ENCODE data around the gene GATA1.
A peak's percentile ranks its signal among the peaks of the same experiment; 100 is the strongest.

GATA1 gene

DNA sequence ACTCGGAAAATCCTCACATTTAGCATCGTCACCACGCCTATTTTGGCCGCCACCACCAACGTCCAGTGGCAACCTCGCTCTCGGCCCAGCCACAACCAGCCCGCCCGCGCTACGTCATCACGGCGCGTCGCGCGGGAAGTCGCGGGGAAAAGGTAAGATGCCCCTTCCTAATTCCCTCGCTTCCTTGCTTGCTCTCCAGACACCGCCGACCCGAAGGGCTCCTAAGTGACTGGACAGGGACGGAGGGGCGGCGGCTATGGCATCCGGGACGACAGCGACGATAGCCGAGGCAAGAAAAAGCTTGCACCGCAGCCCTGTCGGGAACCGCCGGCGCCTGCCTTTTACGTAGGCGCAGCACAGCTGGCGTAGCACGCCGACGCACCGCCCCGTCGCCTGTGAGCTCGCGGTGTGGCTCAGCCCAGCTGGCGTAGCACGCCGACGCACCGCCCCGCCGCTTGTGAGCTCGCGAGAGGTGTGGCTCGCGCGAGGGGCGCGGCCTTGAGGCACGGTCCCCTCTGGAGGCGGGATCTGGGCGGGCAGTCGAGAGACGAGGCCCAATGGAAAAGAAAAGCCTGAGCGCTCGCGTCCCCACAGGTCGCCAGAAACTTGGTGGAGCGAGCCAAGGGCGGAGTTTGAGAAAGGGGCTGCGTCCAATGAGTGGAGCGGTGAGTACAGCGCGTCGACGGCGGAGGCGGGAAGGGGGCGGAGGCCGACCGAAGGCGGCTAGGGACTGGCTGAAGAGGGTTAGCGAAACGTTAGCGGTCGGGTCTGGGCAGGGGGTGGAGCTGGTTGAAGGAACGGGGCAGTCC, 15.1 kb downstream of the GATA1 start, which contains the start of gene HDAC6:
HDAC6 (plus strand) TSS at position 788 of the 809 bp plus-strand sequence. CDS start 626 bp downstream, outside the sequence.
- Histone ChIP-seq H2BK120ac (ENCODE audit: low read depth, low read length) (no peak within 1 kb of the TSS), H3K79me1 (ENCODE audit: low read depth, low read length) (no peaks in the 10 kb centered on the region), H3K23ac (ENCODE audit: low read depth, low read length, poor library complexity) (peak within 1 kb of the TSS; percentile 97), H3K9ac (ENCODE audit: low read depth, low read length, poor library complexity) (peak within 1 kb of the TSS; percentile 92), H3K36me3 (replicated peaks in 1 of 2; ENCODE audit: control insufficient read depth in 2 of 2, insufficient read depth in 2 of 2, low read length in 2 of 2) (peaks cover 10 to 28% of the 10 kb centered on the region in 2 donors), H2AK5ac (ENCODE audit: low read depth, low read length) (no peak within 1 kb of the TSS), H3K27me3 (ENCODE audit: control insufficient read depth in 3 of 3, insufficient read depth in 3 of 3, low read depth in 1 of 3, low read length in 3 of 3) (no peaks in the 10 kb centered on the region), H3K18ac (ENCODE audit: low read length) (peak within 1 kb of the TSS; percentile 96), H4K8ac (ENCODE audit: low read depth, low read length) (peak within 1 kb of the TSS; percentile 98), H2AFZ (ENCODE audit: low read length) (peak within 1 kb of the TSS; percentile 93), H3K14ac (ENCODE audit: low read length) (no peak within 1 kb of the TSS), H2BK15ac (ENCODE audit: low read length) (no peak within 1 kb of the TSS), H3K4me1 (ENCODE audit: control insufficient read depth in 2 of 2, insufficient read depth in 1 of 2, low read depth in 1 of 2, low read length in 2 of 2) (peaks cover 5 to 8% of the 10 kb centered on the region in 2 donors), H2BK5ac (ENCODE audit: low read length) (no peak within 1 kb of the TSS), H3K4ac (ENCODE audit: low read length) (no peak within 1 kb of the TSS), H2BK12ac (ENCODE audit: low read length) (no peak within 1 kb of the TSS), H3K9me3 (replicated peaks in 1 of 2; ENCODE audit: control insufficient read depth in 2 of 2, insufficient read depth in 1 of 2, low read depth in 1 of 2, low read length in 2 of 2) (no peaks in the 10 kb centered on the region), H3K27ac (replicated peaks; ENCODE audit: low read length) (peak within 1 kb of the TSS; percentile 97), H3K4me3 (ENCODE audit: low read length in 2 of 2) (peak within 1 kb of the TSS; percentile 74 to 95), H3K4me2 (ENCODE audit: insufficient read depth, low read length, poor library complexity, severe bottlenecking) (peak within 1 kb of the TSS; percentile 73), H4K91ac (ENCODE audit: low read depth, low read length, poor library complexity) (no peak within 1 kb of the TSS)
- peak; percentile 96 for DNase-seq (ENCODE audit: low spot score)
- no CpG with 5 or more reads among the region's 89 CpGs for WGBS, 2 donors (ENCODE audit: extremely low coverage in 2 of 2, insufficient read length in 2 of 2, insufficient replicate concordance in 1 of 2)

DNA sequence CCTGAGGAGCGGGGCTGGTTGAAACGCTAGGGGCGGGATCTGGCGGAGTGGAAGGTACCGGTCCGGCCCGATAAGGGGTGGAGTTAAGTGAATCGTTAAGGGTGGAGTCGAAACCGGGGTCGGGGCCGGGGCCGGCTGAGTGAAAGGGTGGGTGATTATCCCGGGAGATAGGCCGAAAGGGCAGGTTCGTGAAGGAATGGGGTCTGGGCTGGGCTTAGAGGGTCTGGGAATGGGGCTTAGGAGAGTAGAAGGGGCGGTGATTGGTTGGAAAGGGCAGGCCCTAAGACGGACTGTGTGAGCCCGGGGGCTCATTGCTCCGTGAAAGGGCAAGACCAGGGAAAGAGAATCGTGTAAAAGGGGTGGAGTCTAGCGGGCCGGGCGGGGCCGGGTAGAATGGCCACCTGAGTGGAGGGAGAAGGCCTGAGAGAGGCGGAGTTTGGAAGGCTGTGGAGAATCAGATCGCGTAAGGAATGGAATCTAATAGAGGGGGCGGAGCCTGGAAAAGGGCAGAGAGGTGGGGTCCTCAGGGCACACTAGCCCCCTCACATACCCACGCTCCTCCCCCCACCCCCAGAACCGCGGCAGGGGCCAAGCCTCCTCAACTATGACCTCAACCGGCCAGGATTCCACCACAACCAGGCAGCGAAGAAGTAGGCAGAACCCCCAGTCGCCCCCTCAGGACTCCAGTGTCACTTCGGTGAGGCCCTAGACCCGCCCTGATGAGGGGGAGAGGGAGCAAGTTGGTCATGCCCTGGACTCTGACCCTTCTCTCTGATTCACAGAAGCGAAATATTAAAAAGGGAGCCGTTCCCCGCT, 15.9 kb downstream of the GATA1 start:
- Histone ChIP-seq H3K23ac (ENCODE audit: low read depth, low read length, poor library complexity) (no peak overlapping the region), H3K27me3 (ENCODE audit: control insufficient read depth in 3 of 3, insufficient read depth in 3 of 3, low read depth in 1 of 3, low read length in 3 of 3) (no peaks in the 10 kb centered on the region), H2BK5ac (ENCODE audit: low read length) (no peak overlapping the region), H3K4ac (ENCODE audit: low read length) (no peak overlapping the region), H3K9ac (ENCODE audit: low read depth, low read length, poor library complexity) (peak overlapping the region; percentile 60), H3K4me1 (ENCODE audit: control insufficient read depth in 2 of 2, insufficient read depth in 1 of 2, low read depth in 1 of 2, low read length in 2 of 2) (peaks cover 5 to 8% of the 10 kb centered on the region in 2 donors), H3K14ac (ENCODE audit: low read length) (no peak overlapping the region), H3K79me1 (ENCODE audit: low read depth, low read length) (no peaks in the 10 kb centered on the region), H3K36me3 (replicated peaks in 1 of 2; ENCODE audit: control insufficient read depth in 2 of 2, insufficient read depth in 2 of 2, low read length in 2 of 2) (peaks cover 10 to 29% of the 10 kb centered on the region in 2 donors), H3K18ac (ENCODE audit: low read length) (peak overlapping the region; percentile 87), H2BK12ac (ENCODE audit: low read length) (no peak overlapping the region), H3K9me3 (replicated peaks in 1 of 2; ENCODE audit: control insufficient read depth in 2 of 2, insufficient read depth in 1 of 2, low read depth in 1 of 2, low read length in 2 of 2) (no peaks in the 10 kb centered on the region), H2BK120ac (ENCODE audit: low read depth, low read length) (no peak overlapping the region), H2AFZ (ENCODE audit: low read length) (peak overlapping the region; percentile 89), H4K8ac (ENCODE audit: low read depth, low read length) (no peak overlapping the region), H3K27ac (replicated peaks; ENCODE audit: low read length) (peak overlapping the region; percentile 97), H2BK15ac (ENCODE audit: low read length) (no peak overlapping the region), H3K4me3 (ENCODE audit: low read length in 2 of 2) (peak overlapping the region; percentile 74 to 95), H3K4me2 (ENCODE audit: insufficient read depth, low read length, poor library complexity, severe bottlenecking) (peak overlapping the region; percentile 66), H4K91ac (ENCODE audit: low read depth, low read length, poor library complexity) (no peak overlapping the region), H2AK5ac (ENCODE audit: low read depth, low read length) (no peak overlapping the region)
- WGBS, 2 donors (ENCODE audit: extremely low coverage in 2 of 2, insufficient read length in 2 of 2, insufficient replicate concordance in 1 of 2): no CpG with 5 or more reads among the region's 40 CpGs
- DNase-seq (ENCODE audit: low spot score): peak; percentile 73

DNA sequence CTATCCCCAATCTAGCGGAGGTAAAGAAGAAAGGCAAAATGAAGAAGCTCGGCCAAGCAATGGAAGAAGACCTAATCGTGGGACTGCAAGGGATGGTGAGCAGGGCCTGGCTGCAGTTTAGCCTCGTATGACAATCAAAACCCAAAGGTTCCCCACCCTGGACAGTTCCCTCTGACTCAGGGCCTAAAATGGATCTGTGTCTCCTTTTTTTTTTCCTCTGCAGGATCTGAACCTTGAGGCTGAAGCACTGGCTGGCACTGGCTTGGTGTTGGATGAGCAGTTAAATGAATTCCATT, 16.5 kb downstream of the GATA1 start:
- Histone ChIP-seq H4K8ac (ENCODE audit: low read depth, low read length) (no peak overlapping the region), H2BK120ac (ENCODE audit: low read depth, low read length) (no peak overlapping the region), H3K14ac (ENCODE audit: low read length) (no peak overlapping the region), H3K4me3 (ENCODE audit: low read length in 2 of 2) (peak overlapping the region; percentile 74 to 83), H3K4me1 (ENCODE audit: control insufficient read depth in 2 of 2, insufficient read depth in 1 of 2, low read depth in 1 of 2, low read length in 2 of 2) (peaks cover 5 to 8% of the 10 kb centered on the region in 2 donors), H2AFZ (ENCODE audit: low read length) (peak overlapping the region; percentile 89), H2BK12ac (ENCODE audit: low read length) (no peak overlapping the region), H3K27me3 (ENCODE audit: control insufficient read depth in 3 of 3, insufficient read depth in 3 of 3, low read depth in 1 of 3, low read length in 3 of 3) (no peaks in the 10 kb centered on the region), H2AK5ac (ENCODE audit: low read depth, low read length) (no peak overlapping the region), H3K18ac (ENCODE audit: low read length) (no peak overlapping the region), H4K91ac (ENCODE audit: low read depth, low read length, poor library complexity) (no peak overlapping the region), H3K4me2 (ENCODE audit: insufficient read depth, low read length, poor library complexity, severe bottlenecking) (peak overlapping the region; percentile 66), H3K36me3 (replicated peaks in 1 of 2; ENCODE audit: control insufficient read depth in 2 of 2, insufficient read depth in 2 of 2, low read length in 2 of 2) (peaks cover 10 to 30% of the 10 kb centered on the region in 2 donors), H3K23ac (ENCODE audit: low read depth, low read length, poor library complexity) (no peak overlapping the region), H3K79me1 (ENCODE audit: low read depth, low read length) (no peaks in the 10 kb centered on the region), H2BK15ac (ENCODE audit: low read length) (no peak overlapping the region), H3K9me3 (replicated peaks in 1 of 2; ENCODE audit: control insufficient read depth in 2 of 2, insufficient read depth in 1 of 2, low read depth in 1 of 2, low read length in 2 of 2) (no peaks in the 10 kb centered on the region), H3K27ac (replicated peaks; ENCODE audit: low read length) (peak overlapping the region; percentile 97), H3K9ac (ENCODE audit: low read depth, low read length, poor library complexity) (no peak overlapping the region), H3K4ac (ENCODE audit: low read length) (no peak overlapping the region), H2BK5ac (ENCODE audit: low read length) (no peak overlapping the region)
- WGBS, 2 donors (ENCODE audit: extremely low coverage in 2 of 2, insufficient read length in 2 of 2, insufficient replicate concordance in 1 of 2): no CpG with 5 or more reads among the region's 4 CpGs
- no peak for DNase-seq (ENCODE audit: low spot score)

DNA sequence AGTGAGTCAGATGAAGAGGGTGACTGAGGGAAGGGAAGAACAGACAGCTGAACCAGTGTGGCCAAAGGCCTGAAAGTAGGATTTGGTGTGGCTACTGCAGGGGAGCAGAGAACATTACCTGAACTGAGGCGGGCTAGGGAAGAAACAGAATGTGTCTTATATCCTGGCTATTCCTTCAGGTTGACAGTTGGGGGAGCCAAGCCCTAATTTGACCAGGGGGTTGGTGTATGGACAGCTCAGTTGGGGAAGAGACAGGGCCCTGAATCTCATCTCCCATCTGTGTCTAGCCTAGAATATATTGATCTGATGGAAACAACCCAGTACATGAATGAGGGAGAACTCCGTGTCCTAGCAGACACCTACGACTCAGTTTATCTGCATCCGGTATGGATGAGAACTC, 19.7 kb downstream of the GATA1 start:
- Histone ChIP-seq H2BK5ac (ENCODE audit: low read length) (no peak overlapping the region), H4K91ac (ENCODE audit: low read depth, low read length, poor library complexity) (no peak overlapping the region), H3K36me3 (replicated peaks in 1 of 2; ENCODE audit: control insufficient read depth in 2 of 2, insufficient read depth in 2 of 2, low read length in 2 of 2) (peaks cover 10 to 48% of the 10 kb centered on the region in 2 donors), H3K18ac (ENCODE audit: low read length) (no peak overlapping the region), H3K27me3 (ENCODE audit: control insufficient read depth in 3 of 3, insufficient read depth in 3 of 3, low read depth in 1 of 3, low read length in 3 of 3) (no peaks in the 10 kb centered on the region), H4K8ac (ENCODE audit: low read depth, low read length) (no peak overlapping the region), H3K9ac (ENCODE audit: low read depth, low read length, poor library complexity) (no peak overlapping the region), H3K14ac (ENCODE audit: low read length) (no peak overlapping the region), H2AFZ (ENCODE audit: low read length) (no peak overlapping the region), H2BK120ac (ENCODE audit: low read depth, low read length) (no peak overlapping the region), H2BK15ac (ENCODE audit: low read length) (no peak overlapping the region), H3K23ac (ENCODE audit: low read depth, low read length, poor library complexity) (no peak overlapping the region), H2BK12ac (ENCODE audit: low read length) (no peak overlapping the region), H3K27ac (replicated peaks; ENCODE audit: low read length) (no peak overlapping the region), H3K9me3 (replicated peaks in 1 of 2; ENCODE audit: control insufficient read depth in 2 of 2, insufficient read depth in 1 of 2, low read depth in 1 of 2, low read length in 2 of 2) (no peaks in the 10 kb centered on the region), H3K79me1 (ENCODE audit: low read depth, low read length) (no peaks in the 10 kb centered on the region), H3K4me2 (ENCODE audit: insufficient read depth, low read length, poor library complexity, severe bottlenecking) (no peak overlapping the region), H3K4me3 (ENCODE audit: low read length in 2 of 2) (no peak overlapping the region), H2AK5ac (ENCODE audit: low read depth, low read length) (no peak overlapping the region), H3K4ac (ENCODE audit: low read length) (no peak overlapping the region), H3K4me1 (ENCODE audit: control insufficient read depth in 2 of 2, insufficient read depth in 1 of 2, low read depth in 1 of 2, low read length in 2 of 2) (peaks cover 4 to 5% of the 10 kb centered on the region in 2 donors)
- no peak for DNase-seq (ENCODE audit: low spot score)
- WGBS, 2 donors (ENCODE audit: extremely low coverage in 2 of 2, insufficient read length in 2 of 2, insufficient replicate concordance in 1 of 2): no CpG with 5 or more reads among the region's 4 CpGs

All from neuronal stem cell (in vitro differentiated cells).